Mesenchymal stem cell (in vitro differentiated cells and primary cell): Measurements from ENCODE around the gene RSPH1.
A peak's percentile ranks its signal among the peaks of the same experiment; 100 is the strongest.

Source experiments
- DNase-seq: peaks from one replicate; pipeline ENCODE4 v3.0.0-alpha.2; 2013
- H2AFZ ChIP-seq: one replicate; pipeline ENCODE4 v1.6.1; 2013; ENCODE audit warnings: low read depth, mild to moderate bottlenecking, control low read depth, inconsistent platforms, low read length, moderate library complexity
- H2AK5ac ChIP-seq: 2 replicates; pipeline ENCODE4 v1.6.1; 2013; ENCODE audit warnings: low read length, moderate library complexity, mild to moderate bottlenecking, inconsistent platforms; ENCODE audit not compliant: severe bottlenecking
- H2BK120ac ChIP-seq: one replicate; pipeline ENCODE4 v1.6.1; 2013; ENCODE audit warnings: low read depth, mild to moderate bottlenecking, inconsistent platforms, low read length, moderate library complexity
- H2BK12ac ChIP-seq, 2 experiments: one replicate each; pipeline ENCODE4 v1.6.1; 2013; ENCODE audit warnings: inconsistent platforms in 2 of 2, low read length in 2 of 2, mild to moderate bottlenecking in 2 of 2, moderate library complexity in 2 of 2, control low read depth in 1 of 2
- H2BK15ac ChIP-seq: one replicate; pipeline ENCODE4 v1.6.1; 2013; ENCODE audit warnings: mild to moderate bottlenecking, low read depth, inconsistent platforms; ENCODE audit not compliant: poor library complexity, severe bottlenecking
- H2BK5ac ChIP-seq: 2 replicates; pipeline ENCODE4 v1.6.1; 2013; ENCODE audit warnings: low read depth, mild to moderate bottlenecking, low read length, control low read depth, inconsistent platforms; ENCODE audit not compliant: poor library complexity, severe bottlenecking
- H3K14ac ChIP-seq, 2 experiments: one replicate each; pipeline ENCODE4 v1.6.1; 2013; ENCODE audit warnings: inconsistent platforms in 2 of 2, low read length in 2 of 2, control low read depth in 1 of 2, mild to moderate bottlenecking in 1 of 2, moderate library complexity in 1 of 2
- H3K18ac ChIP-seq, 2 experiments: one replicate each; pipeline ENCODE4 v1.6.1; 2013; ENCODE audit warnings: inconsistent platforms in 2 of 2, low read length in 2 of 2, control low read depth in 1 of 2, low read depth in 1 of 2, mild to moderate bottlenecking in 1 of 2
- H3K23ac ChIP-seq, 2 experiments: one replicate each; pipeline ENCODE4 v1.6.1; 2013; ENCODE audit warnings: inconsistent platforms in 2 of 2, low read length in 2 of 2, mild to moderate bottlenecking in 2 of 2, moderate library complexity in 2 of 2, control low read depth in 1 of 2
- H3K27ac ChIP-seq: 2 replicates; pipeline ENCODE4 v1.5.1; 2013; ENCODE audit warnings: mild to moderate bottlenecking, moderate library complexity, low read length, control low read depth, inconsistent platforms; ENCODE audit not compliant: poor library complexity, severe bottlenecking
- H3K27me3 ChIP-seq, 2 experiments: 2 replicates each; pipeline versions ENCODE4 v1.6.1 to v1.7.0; 2013; ENCODE audit warnings: low read length in 2 of 2, mild to moderate bottlenecking in 2 of 2, moderate library complexity in 2 of 2, control low read depth in 1 of 2, inconsistent platforms in 1 of 2; ENCODE audit not compliant: control insufficient read depth in 1 of 2, insufficient read depth in 1 of 2
- H3K36me3 ChIP-seq, 2 experiments: 2 replicates each; pipeline versions ENCODE4 v1.6.1 to v1.7.0; 2013; ENCODE audit warnings: low read length in 2 of 2, control low read depth in 1 of 2, inconsistent platforms in 1 of 2, low read depth in 1 of 2, mild to moderate bottlenecking in 1 of 2; ENCODE audit not compliant: insufficient read depth in 2 of 2, control insufficient read depth in 1 of 2
- H3K4ac ChIP-seq, 2 experiments: one replicate each; pipeline ENCODE4 v1.6.1; 2013; ENCODE audit warnings: inconsistent platforms in 2 of 2, low read length in 2 of 2, mild to moderate bottlenecking in 2 of 2, moderate library complexity in 2 of 2, control low read depth in 1 of 2, low read depth in 1 of 2
- H3K4me1 ChIP-seq: 2 replicates; pipeline ENCODE4 v1.6.1; 2013; ENCODE audit warnings: low read depth, low read length, control low read depth; ENCODE audit not compliant: control insufficient read depth, insufficient read depth
- H3K4me2 ChIP-seq: 2 replicates; pipeline ENCODE4 v1.6.1; 2013; ENCODE audit warnings: low read length, mild to moderate bottlenecking, inconsistent platforms; ENCODE audit not compliant: poor library complexity, severe bottlenecking
- H3K4me3 ChIP-seq, 2 experiments: 2 replicates each; pipeline versions ENCODE4 v1.5.1 to v1.7.0; 2013; ENCODE audit warnings: low read length in 2 of 2, mild to moderate bottlenecking in 2 of 2, control low read depth in 1 of 2, low read depth in 1 of 2; ENCODE audit not compliant: insufficient read depth in 1 of 2
- H3K79me1 ChIP-seq: replicated peaks from 2 replicates; pipeline ENCODE4 v1.6.1; 2013; ENCODE audit warnings: mild to moderate bottlenecking, control low read depth, low read length, inconsistent platforms; ENCODE audit not compliant: poor library complexity, severe bottlenecking
- H3K9ac ChIP-seq: 2 replicates; pipeline ENCODE4 v1.7.0; 2013; ENCODE audit warnings: mild to moderate bottlenecking, low read length, moderate library complexity
- H3K9me3 ChIP-seq: 2 replicates; pipeline ENCODE4 v1.7.0; 2013; ENCODE audit warnings: mild to moderate bottlenecking, low read length; ENCODE audit not compliant: control insufficient read depth
- H4K8ac ChIP-seq: one replicate; pipeline ENCODE4 v1.6.1; 2013; ENCODE audit warnings: inconsistent platforms, mild to moderate bottlenecking, low read length, moderate library complexity
- H4K91ac ChIP-seq: one replicate; pipeline ENCODE4 v1.6.1; 2013; ENCODE audit warnings: mild to moderate bottlenecking, low read length, inconsistent platforms
- WGBS: methylation state at CpG from one replicate; pipeline ENCODE4 v1.1.7; 2013; ENCODE audit warnings: mixed read lengths; 5-methylcytosine and 5-hydroxymethylcytosine counted together

RSPH1 gene

DNA sequence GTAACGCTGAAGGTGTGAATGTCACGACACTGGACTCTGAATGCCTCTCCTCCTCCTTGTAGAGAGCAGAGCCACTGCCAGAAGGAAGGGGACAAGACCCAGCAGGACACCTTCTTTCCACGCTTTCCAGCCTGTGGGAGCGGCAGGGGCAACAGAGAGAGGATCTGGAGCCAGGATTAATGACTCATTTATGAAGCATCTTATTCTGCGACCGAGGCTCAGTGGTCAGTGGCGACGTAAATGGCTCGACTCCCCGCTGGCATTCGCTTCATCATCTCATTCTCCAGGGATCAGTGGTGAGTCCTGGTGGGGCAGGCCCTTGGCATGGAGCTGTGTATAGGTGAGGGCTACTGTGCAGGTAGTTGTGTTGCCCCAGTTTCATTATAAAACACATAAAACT is 22.2 kb upstream of the RSPH1 start:
- no peak overlapping the region for H4K8ac ChIP-seq
- no peak overlapping the region for H2BK5ac ChIP-seq
- no peak overlapping the region for H2BK12ac ChIP-seq
- no peaks in the 10 kb centered on the region for H3K9me3 ChIP-seq
- H3K36me3 ChIP-seq = peaks cover 5 to 29% of the 10 kb centered on the region in 2 experiments
- no peak overlapping the region for H2BK15ac ChIP-seq
- H3K23ac ChIP-seq = no peak overlapping the region
- peaks cover 29% of the 10 kb centered on the region for H3K79me1 ChIP-seq
- peak overlapping the region; percentile 86 for H2AK5ac ChIP-seq
- H3K14ac ChIP-seq = no peak overlapping the region
- H3K27me3 ChIP-seq = peaks cover 0 to 5% of the 10 kb centered on the region in 2 experiments
- H3K4me1 ChIP-seq = peaks cover 28% of the 10 kb centered on the region
- no peak overlapping the region for H3K4ac ChIP-seq
- no peak overlapping the region for H3K4me3 ChIP-seq
- peak overlapping the region; percentile 7 for H3K27ac ChIP-seq
- WGBS = 34% methylated on average over 11 of the region's 11 CpGs
- no peak overlapping the region for H3K4me2 ChIP-seq
- DNase-seq = peak; percentile 89
- no peak overlapping the region for H2AFZ ChIP-seq
- H2BK120ac ChIP-seq = no peak overlapping the region
- H4K91ac ChIP-seq = no peak overlapping the region
- H3K9ac ChIP-seq = no peak overlapping the region
- peak overlapping the region in 1 of 2 experiments; percentile 40 for H3K18ac ChIP-seq

- Histone ChIP-seq H3K14ac (no peak overlapping the region), H3K79me1 (peaks cover 19% of the 10 kb centered on the region), H3K4me2 (peak overlapping the region; percentile 15), H3K9ac (no peak overlapping the region), H3K4ac (no peak overlapping the region), H4K8ac (no peak overlapping the region), H3K9me3 (no peaks in the 10 kb centered on the region), H2BK120ac (no peak overlapping the region), H3K18ac (no peak overlapping the region), H2BK12ac (no peak overlapping the region), H3K36me3 (peaks cover 5 to 12% of the 10 kb centered on the region in 2 experiments), H2AK5ac (no peak overlapping the region), H4K91ac (no peak overlapping the region), H2AFZ (no peak overlapping the region), H3K23ac (no peak overlapping the region), H2BK15ac (no peak overlapping the region), H3K27me3 (peaks cover 0 to 5% of the 10 kb centered on the region in 2 experiments), H3K27ac (peak overlapping the region; percentile 81), H3K4me1 (peaks cover 29% of the 10 kb centered on the region), H2BK5ac (no peak overlapping the region), H3K4me3 (no peak overlapping the region)
- WGBS = 52% methylated on average over 12 of the region's 12 CpGs
- peak; percentile 77 for DNase-seq
Measured at GRCh38 chr21:42515708-42516502, 19.9 kb upstream of the RSPH1 start.

DNA sequence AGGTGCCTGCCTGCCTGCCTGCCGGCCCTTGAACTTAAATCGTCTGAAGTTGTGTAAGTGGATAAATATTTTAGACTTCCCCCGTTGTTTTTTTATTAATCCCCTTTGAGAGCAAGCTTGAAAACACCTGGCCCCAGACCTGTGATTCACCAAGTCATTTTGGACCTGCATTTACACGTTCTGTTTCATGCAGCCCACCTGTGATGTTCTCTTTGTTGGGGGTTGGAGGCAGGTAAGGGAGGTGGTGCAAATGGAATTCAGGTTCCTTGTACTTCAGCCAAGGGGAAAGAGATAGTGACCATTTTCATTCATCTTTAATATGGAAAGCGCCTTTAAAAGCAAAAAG is 18.8 kb upstream of the RSPH1 start:
- Histone ChIP-seq H2BK5ac (no peak overlapping the region), H3K18ac (no peak overlapping the region), H3K36me3 (peaks cover 4 to 8% of the 10 kb centered on the region in 2 experiments), H3K4me2 (peak overlapping the region; percentile 94), H3K9me3 (no peaks in the 10 kb centered on the region), H2BK15ac (no peak overlapping the region), H3K27ac (peak overlapping the region; percentile 68), H2AFZ (no peak overlapping the region), H3K79me1 (peaks cover 14% of the 10 kb centered on the region), H3K23ac (no peak overlapping the region), H4K8ac (no peak overlapping the region), H3K27me3 (peaks cover 0 to 5% of the 10 kb centered on the region in 2 experiments), H2BK12ac (no peak overlapping the region), H2BK120ac (no peak overlapping the region), H2AK5ac (no peak overlapping the region), H3K9ac (peak overlapping the region; percentile 72), H3K4me3 (peak overlapping the region; percentile 80), H3K14ac (no peak overlapping the region), H4K91ac (no peak overlapping the region), H3K4ac (no peak overlapping the region), H3K4me1 (peaks cover 28% of the 10 kb centered on the region)
- WGBS = 57% methylated on average over 1 of the region's 5 CpGs
- DNase-seq = no peak

DNA sequence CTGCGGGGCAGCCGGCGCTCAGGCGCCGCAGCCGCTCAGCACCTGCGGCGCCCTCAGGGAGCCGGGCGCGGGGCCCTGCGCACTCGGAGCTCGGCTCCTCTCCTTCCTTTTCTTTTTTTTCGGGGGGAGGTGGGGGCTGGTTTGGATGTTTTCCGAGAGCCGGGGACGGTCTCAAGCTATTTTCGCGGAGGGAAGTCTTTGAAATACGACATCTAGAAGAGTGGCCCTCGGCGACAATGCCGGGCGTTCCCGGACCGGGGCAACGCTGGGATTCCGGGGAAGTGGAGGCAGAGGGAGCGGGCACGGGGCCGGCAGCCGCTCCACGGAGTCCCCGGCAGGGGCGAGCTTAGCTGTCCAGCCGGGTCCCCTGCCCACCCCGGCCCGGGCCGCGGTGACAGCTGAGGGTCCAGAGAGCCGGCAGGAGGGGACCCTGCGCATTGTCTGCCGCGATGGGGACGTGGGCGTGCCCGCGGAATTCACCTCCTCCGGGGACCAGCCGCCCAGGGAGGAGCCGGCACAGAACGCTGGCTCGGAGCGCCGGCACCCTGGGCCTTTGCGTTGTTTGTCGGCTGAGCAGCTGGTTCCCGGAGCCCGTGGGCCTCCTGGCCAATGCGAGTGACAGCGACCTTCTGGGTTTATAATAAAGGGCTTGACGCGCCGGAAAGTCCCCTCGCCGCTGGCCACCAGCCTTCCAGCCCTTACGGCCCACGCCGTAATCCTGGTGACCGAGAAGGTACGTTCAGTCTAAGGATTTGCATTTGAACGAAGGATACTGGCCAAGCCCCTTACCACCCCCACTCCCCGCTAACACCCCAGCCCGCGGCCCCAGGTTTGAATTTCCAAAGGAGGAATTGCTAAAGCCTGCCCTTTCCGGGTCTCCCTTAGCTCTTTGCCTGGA is 18.2 kb upstream of the RSPH1 start:
- Histone ChIP-seq H2BK120ac (peak overlapping the region; percentile 19), H2AK5ac (no peak overlapping the region), H3K23ac (no peak overlapping the region), H3K79me1 (peaks cover 10% of the 10 kb centered on the region), H4K8ac (peak overlapping the region; percentile 36), H3K18ac (peak overlapping the region; percentile 59 to 69), H3K27ac (peak overlapping the region; percentile 68), H3K9ac (peak overlapping the region; percentile 72), H3K27me3 (peaks cover 0 to under 1% of the 10 kb centered on the region in 2 experiments), H3K4ac (no peak overlapping the region), H4K91ac (no peak overlapping the region), H3K4me3 (peak overlapping the region; percentile 80), H3K4me1 (peaks cover 28% of the 10 kb centered on the region), H2BK15ac (no peak overlapping the region), H2BK5ac (peak overlapping the region; percentile 20), H3K9me3 (no peaks in the 10 kb centered on the region), H3K14ac (no peak overlapping the region), H3K36me3 (peaks cover 0 to 5% of the 10 kb centered on the region in 2 experiments), H2BK12ac (no peak overlapping the region), H3K4me2 (peak overlapping the region; percentile 94), H2AFZ (peak overlapping the region; percentile 36)
- WGBS = under 1% methylated on average over 67 of the region's 77 CpGs
- DNase-seq = peak; percentile 58
